ENCODE results near the gene LKAAEAR1.

DNA sequence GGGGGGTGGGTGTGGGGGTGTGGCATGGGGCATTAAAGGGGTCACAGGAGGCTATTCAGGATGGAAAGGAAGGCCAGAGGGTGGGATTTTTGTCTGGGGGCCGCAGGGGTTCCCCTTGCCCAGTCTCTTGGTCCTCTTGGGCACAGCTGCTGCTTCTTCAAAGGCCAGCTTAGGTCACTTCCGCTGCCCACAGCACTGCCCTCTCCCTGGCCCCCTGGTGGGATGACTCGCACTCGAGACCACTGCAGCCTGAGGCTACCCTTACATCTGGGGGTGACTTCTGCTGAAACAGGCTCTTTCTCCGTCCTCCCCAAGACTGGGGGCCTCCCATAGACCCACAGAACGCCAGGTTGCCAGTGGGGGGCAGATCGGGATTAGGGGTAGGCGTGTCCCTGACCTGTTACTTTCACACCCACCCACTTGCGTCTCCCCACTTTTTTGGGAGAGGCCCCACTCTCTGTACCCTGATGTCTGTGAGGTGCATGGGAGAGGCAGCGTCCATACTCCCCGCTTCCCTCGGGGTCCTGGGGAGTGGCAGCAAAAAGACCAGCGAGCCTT, 1.3 kb downstream of the LKAAEAR1 start:
- TF ChIP-seq, protein P1, sequence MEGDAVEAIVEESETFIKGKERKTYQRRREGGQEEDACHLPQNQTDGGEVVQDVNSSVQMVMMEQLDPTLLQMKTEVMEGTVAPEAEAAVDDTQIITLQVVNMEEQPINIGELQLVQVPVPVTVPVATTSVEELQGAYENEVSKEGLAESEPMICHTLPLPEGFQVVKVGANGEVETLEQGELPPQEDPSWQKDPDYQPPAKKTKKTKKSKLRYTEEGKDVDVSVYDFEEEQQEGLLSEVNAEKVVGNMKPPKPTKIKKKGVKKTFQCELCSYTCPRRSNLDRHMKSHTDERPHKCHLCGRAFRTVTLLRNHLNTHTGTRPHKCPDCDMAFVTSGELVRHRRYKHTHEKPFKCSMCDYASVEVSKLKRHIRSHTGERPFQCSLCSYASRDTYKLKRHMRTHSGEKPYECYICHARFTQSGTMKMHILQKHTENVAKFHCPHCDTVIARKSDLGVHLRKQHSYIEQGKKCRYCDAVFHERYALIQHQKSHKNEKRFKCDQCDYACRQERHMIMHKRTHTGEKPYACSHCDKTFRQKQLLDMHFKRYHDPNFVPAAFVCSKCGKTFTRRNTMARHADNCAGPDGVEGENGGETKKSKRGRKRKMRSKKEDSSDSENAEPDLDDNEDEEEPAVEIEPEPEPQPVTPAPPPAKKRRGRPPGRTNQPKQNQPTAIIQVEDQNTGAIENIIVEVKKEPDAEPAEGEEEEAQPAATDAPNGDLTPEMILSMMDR (conservative IDR thresholded peaks at IDR 0.05 in 1 of 2, IDR thresholded peaks at IDR 0.05 in 1 of 2; ENCODE audit: extremely low read depth in 1 of 2, insufficient read depth in 1 of 2, low read depth in 1 of 2, low read length in 2 of 2) = no peak
- no peak for TF ChIP-seq EZH2 (IDR thresholded peaks at IDR 0.05; ENCODE audit: borderline replicate concordance, low read length)

Measured in mammary epithelial cell (primary cell).